ENCODE results near the gene MYO1D.
A peak's percentile ranks its signal among the peaks of the same experiment; 100 is the strongest.

MYO1D gene

DNA sequence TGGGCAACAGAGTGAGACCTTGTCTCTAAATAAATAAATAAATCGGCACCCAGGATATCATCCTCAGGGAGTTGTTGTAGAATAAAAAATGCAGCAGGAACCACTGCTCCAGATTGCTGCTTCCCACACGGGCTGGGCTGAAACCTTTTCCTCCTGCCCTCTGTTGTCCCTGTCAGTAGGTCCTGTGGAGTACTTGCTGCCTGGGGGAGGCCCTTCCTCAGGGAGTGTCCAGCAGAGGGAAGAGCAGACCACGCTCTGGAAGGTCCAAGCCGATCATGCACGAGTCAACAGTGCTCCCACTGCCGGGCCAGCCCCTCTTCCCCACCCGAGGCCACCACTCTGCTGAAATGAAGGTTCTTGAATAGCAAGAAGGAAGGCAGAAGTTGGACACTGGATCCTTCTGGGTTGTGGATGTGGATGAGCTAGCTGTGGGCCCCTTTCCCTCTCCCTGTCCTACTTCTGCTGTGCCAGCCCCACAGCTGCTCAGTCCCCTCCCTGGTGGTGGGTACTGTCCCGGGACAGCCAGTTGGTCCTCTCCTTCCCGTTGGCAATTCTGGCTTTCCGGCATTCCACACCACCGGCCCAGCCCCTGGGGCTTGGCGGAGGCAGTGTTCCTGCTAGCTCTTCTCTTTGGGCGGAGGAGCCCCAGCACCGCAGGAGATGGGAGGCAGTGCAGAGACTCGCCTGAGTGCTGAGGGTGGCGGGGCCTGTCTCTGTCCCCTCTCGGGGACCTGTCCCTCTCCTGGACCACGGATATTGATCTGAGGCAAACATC, 379.3 kb downstream of the MYO1D start:
- Mint-ChIP-seq H3K4me1 (ENCODE audit: low read depth) (peaks cover 38% of the 10 kb centered on the region), H3K27me3 (no peaks in the 10 kb centered on the region), H3K36me3 (no peaks in the 10 kb centered on the region), H3K4me3 (no peak overlapping the region), H3K9me3 (ENCODE audit: low read depth) (no peaks in the 10 kb centered on the region), H3K27ac (no peak overlapping the region)

- H3K9me3 Mint-ChIP-seq (ENCODE audit: low read depth) = no peaks in the 10 kb centered on the region
- H3K27me3 Mint-ChIP-seq = no peaks in the 10 kb centered on the region
- peaks cover 38% of the 10 kb centered on the region for H3K4me1 Mint-ChIP-seq (ENCODE audit: low read depth)
- H3K4me3 Mint-ChIP-seq = no peak overlapping the region
- H3K36me3 Mint-ChIP-seq = no peaks in the 10 kb centered on the region
- H3K27ac Mint-ChIP-seq = no peak overlapping the region
Measured at GRCh38 chr17:32496395-32497073, 380.4 kb downstream of the MYO1D start.

GRCh38 chr17:32495359-32496231, 381.3 kb downstream of the MYO1D start:
- H3K9me3 Mint-ChIP-seq (ENCODE audit: low read depth) = no peaks in the 10 kb centered on the region
- no peak overlapping the region for H3K4me3 Mint-ChIP-seq
- H3K36me3 Mint-ChIP-seq = no peaks in the 10 kb centered on the region
- H3K4me1 Mint-ChIP-seq (ENCODE audit: low read depth) = peaks cover 43% of the 10 kb centered on the region
- no peaks in the 10 kb centered on the region for H3K27me3 Mint-ChIP-seq
- H3K27ac Mint-ChIP-seq = no peak overlapping the region

- Mint-ChIP-seq H3K27ac (no peak overlapping the region), H3K9me3 (ENCODE audit: low read depth) (no peaks in the 10 kb centered on the region), H3K4me1 (ENCODE audit: low read depth) (peaks cover 47% of the 10 kb centered on the region), H3K36me3 (no peaks in the 10 kb centered on the region), H3K27me3 (no peaks in the 10 kb centered on the region), H3K4me3 (no peak overlapping the region)
Measured at GRCh38 chr17:32494621-32495358, 382.1 kb downstream of the MYO1D start.

DNA sequence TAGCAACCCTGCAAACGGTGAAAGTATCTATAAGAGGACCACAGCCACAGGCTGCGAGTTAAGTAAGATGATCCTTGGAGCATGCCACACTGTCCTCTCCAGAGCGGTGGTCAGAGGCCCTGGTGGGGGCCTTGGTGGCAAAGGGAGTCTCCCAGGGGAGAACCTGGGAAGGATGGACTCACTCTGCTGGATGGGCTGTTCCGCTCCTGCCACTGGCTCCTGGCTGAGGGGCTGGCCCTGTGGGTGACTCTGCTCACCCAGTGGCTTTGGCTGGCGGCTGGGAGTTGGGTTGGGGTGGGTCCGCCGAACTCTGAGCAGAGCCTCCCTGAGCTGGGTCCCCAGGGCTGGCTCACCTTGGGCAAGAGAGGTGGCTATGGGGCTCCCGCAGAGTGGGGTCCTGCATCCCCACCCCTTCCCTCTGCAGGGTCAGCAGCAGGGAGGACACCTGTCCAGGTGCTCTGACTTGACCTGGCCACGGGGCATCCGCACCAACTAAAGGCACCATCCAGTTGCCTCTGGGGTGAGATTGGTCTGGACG, 382.9 kb downstream of the MYO1D start:
- no peak overlapping the region for H3K4me3 Mint-ChIP-seq
- H3K4me1 Mint-ChIP-seq (ENCODE audit: low read depth) = peaks cover 54% of the 10 kb centered on the region
- H3K36me3 Mint-ChIP-seq = peaks cover 3% of the 10 kb centered on the region
- H3K27me3 Mint-ChIP-seq = no peaks in the 10 kb centered on the region
- H3K9me3 Mint-ChIP-seq (ENCODE audit: low read depth) = no peaks in the 10 kb centered on the region
- H3K27ac Mint-ChIP-seq = peak overlapping the region; percentile 22

GRCh38 chr17:32493571-32493970, 383.4 kb downstream of the MYO1D start:
- Mint-ChIP-seq H3K4me1 (ENCODE audit: low read depth) (peaks cover 59% of the 10 kb centered on the region), H3K27me3 (no peaks in the 10 kb centered on the region), H3K36me3 (peaks cover 3% of the 10 kb centered on the region), H3K27ac (peak overlapping the region; percentile 22), H3K9me3 (ENCODE audit: low read depth) (no peaks in the 10 kb centered on the region), H3K4me3 (no peak overlapping the region)

- H3K4me1 Mint-ChIP-seq (ENCODE audit: low read depth) = peaks cover 66% of the 10 kb centered on the region
Measured at GRCh38 chr17:32492648-32493289, 384.2 kb downstream of the MYO1D start.

DNA sequence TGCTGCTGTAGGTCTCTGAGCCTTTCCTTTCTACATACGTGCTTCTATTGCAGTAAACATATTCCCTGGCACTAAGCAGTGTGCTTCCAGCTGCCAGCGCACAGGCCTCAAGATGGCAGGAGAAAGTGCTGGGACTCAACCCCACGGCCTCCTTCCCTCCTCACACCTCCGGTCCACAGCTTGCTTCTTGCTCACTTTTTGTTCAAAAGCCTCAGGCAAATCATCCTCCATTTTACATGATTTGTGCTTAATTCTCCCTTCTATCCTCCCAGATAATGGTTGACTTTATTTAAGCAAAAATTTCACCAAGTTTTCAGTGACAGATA, 384.7 kb downstream of the MYO1D start:
- Mint-ChIP-seq H3K27me3 (no peaks in the 10 kb centered on the region), H3K4me1 (ENCODE audit: low read depth) (peaks cover 70% of the 10 kb centered on the region), H3K9me3 (ENCODE audit: low read depth) (no peaks in the 10 kb centered on the region), H3K4me3 (peak overlapping the region; percentile 70), H3K27ac (peak overlapping the region; percentile 85), H3K36me3 (peaks cover 4% of the 10 kb centered on the region)

More at GRCh38 chr17:32492648-32493289, 384.2 kb downstream of the MYO1D start:
- no peaks in the 10 kb centered on the region for H3K27me3 Mint-ChIP-seq
- H3K27ac Mint-ChIP-seq = peak overlapping the region; percentile 84
- H3K4me3 Mint-ChIP-seq = peak overlapping the region; percentile 70
- H3K9me3 Mint-ChIP-seq (ENCODE audit: low read depth) = no peaks in the 10 kb centered on the region
- peaks cover 3% of the 10 kb centered on the region for H3K36me3 Mint-ChIP-seq

- Mint-ChIP-seq H3K9me3 (ENCODE audit: low read depth) (no peaks in the 10 kb centered on the region), H3K4me3 (peak overlapping the region; percentile 91), H3K4me1 (ENCODE audit: low read depth) (peaks cover 69% of the 10 kb centered on the region), H3K27me3 (no peaks in the 10 kb centered on the region), H3K27ac (peak overlapping the region; percentile 85), H3K36me3 (peaks cover 4% of the 10 kb centered on the region)
Measured at GRCh38 chr17:32491371-32492263, 385.3 kb downstream of the MYO1D start.

- Mint-ChIP-seq H3K9me3 (ENCODE audit: low read depth) (no peaks in the 10 kb centered on the region), H3K4me3 (peak overlapping the region; percentile 91), H3K36me3 (peaks cover 4% of the 10 kb centered on the region), H3K4me1 (ENCODE audit: low read depth) (peaks cover 72% of the 10 kb centered on the region), H3K27me3 (no peaks in the 10 kb centered on the region), H3K27ac (no peak overlapping the region)
Measured at GRCh38 chr17:32490101-32490482, 386.8 kb downstream of the MYO1D start.

DNA sequence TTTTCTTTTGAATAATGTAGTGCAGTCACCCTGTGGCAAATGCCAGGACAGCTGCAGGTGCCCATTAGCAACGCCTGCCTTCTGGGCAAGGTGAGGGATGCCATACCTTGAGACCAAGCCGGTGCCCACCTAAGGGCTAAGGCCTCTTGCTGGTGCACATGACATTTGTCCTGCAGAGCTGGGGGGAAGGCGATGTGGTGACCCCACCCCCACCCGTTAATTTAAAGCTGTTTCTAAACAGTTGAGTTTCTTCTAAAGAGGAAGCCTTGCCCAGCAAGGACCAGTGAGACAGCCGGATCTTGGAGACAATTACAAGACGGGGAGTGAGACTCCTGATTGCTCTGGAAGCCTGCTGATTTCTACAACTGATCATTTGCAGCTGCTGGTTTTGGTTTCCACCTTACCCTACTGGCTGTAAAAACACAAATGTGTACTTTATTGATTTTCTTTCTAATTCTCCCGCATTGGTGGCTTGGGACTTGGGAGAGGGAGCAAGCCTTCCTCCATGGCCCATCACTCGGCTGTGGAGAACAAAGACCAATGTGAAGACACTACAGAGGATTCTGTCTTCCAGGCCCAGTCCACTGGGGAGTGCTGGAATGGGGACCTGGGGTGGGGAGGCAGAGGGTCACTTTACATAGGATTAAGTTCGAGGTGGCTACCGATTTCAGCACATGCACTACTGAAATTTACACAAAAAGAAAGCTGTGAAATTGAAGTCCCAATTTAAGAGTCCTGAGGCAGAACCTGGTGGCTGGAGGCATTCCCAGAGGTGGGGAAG, 387.4 kb downstream of the MYO1D start:
- Mint-ChIP-seq H3K27ac (peak overlapping the region; percentile 58), H3K36me3 (peaks cover 4% of the 10 kb centered on the region), H3K4me1 (ENCODE audit: low read depth) (peaks cover 69% of the 10 kb centered on the region), H3K4me3 (peak overlapping the region; percentile 91), H3K27me3 (no peaks in the 10 kb centered on the region), H3K9me3 (ENCODE audit: low read depth) (no peaks in the 10 kb centered on the region)

DNA sequence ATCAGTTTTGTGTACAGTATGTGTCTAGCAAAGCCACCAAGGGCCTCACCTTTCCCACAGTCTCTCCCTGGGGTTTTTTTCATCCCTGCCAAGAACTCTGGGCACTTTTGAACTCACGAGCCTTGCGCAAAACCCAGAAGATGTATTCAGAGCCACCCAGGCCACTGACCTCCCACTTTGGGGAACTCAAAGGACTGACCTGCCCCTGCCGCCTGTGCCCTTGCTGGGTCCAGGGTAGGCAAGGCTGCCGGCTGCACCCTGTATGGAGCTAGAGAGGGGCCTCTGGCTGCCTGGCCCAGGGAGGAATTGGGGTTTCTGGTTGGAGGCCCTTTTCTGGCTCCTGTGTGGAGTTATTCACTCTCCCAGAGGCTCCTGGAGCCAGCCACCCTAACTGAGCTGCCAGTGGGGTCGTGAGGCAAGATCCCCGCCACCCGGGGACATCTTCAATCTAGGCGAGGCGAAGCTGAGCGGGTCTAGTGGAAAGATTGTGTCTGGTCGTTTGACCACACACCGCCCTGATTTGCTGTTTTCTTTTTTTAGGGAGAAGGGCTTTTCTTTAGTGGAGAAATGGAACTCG, 388.2 kb downstream of the MYO1D start:
- H3K4me1 Mint-ChIP-seq (ENCODE audit: low read depth) = peaks cover 67% of the 10 kb centered on the region
- no peaks in the 10 kb centered on the region for H3K27me3 Mint-ChIP-seq
- peak overlapping the region; percentile 91 for H3K4me3 Mint-ChIP-seq
- peaks cover 4% of the 10 kb centered on the region for H3K36me3 Mint-ChIP-seq
- H3K27ac Mint-ChIP-seq = peak overlapping the region; percentile 83
- H3K9me3 Mint-ChIP-seq (ENCODE audit: low read depth) = no peaks in the 10 kb centered on the region

Measured in activated naive CD8-positive, alpha-beta T cell (primary cell).